Caco-2 (cell line): Measurements from ENCODE around the gene MEGF8. TPM values are rescaled to one million over a fixed set of nuclear protein-coding genes. Genes with fewer than 3 reads are reported as not detected.

Source experiments
- BruUV-seq: library from RNA; stranded (reverse); fragments of 400-500 nt; replicated peaks from 2 replicates; lab custom pipeline; 2021; lab: Mats Ljungman, UMichigan
- CTCF ChIA-PET: fragments of 300-600 bp; sonication (Branson Sonifier 250); formaldehyde crosslinking; loops from one replicate; lab custom pipeline; 2022; ENCODE audit warnings: antibody characterized with exemption; lab: Charles Lee
- POLR2A ChIA-PET: fragments of 300-600 bp; sonication (Branson Sonifier 250); formaldehyde crosslinking; loops from one replicate; lab custom pipeline; 2022; ENCODE audit warnings: antibody characterized with exemption; lab: Charles Lee
- DNase-seq, 2 experiments: peaks; one replicate each; pipeline versions ENCODE4 v3.0.0 to v3.0.0-alpha.2; 2020 to 2022
- H3K27me3 ChIP-seq: replicated peaks from 2 replicates; pipeline ENCODE4 v1.6.0; 2011; ENCODE audit warnings: low read length; ENCODE audit not compliant: control insufficient read depth, insufficient read depth
- H3K36me3 ChIP-seq: 2 replicates; pipeline ENCODE4 v1.5.1; 2011; ENCODE audit warnings: low read length; ENCODE audit not compliant: control insufficient read depth, insufficient read depth
- H3K4me1 ChIP-seq: fragments of 250-450 bp; sonication (Bioruptor Pico); 2 replicates; pipeline ENCODE4 v1.5.1; 2020; ENCODE audit warnings: mild to moderate bottlenecking
- H3K4me3 ChIP-seq: 2 replicates; pipeline ENCODE4 v1.5.1; 2011; ENCODE audit warnings: low read depth, mild to moderate bottlenecking, control low read depth, low read length
- H3K9me3 ChIP-seq: fragments of 250-450 bp; sonication (Bioruptor Pico); 2 replicates; pipeline ENCODE4 v1.5.1; 2020; ENCODE audit warnings: mild to moderate bottlenecking, moderate library complexity
- H3K27ac Mint-ChIP-seq: one replicate; pipeline ENCODE4 v1.8.0; 2022; ENCODE audit warnings: mixed read lengths; ENCODE audit not compliant: unreplicated experiment
- H3K27me3 Mint-ChIP-seq: one replicate; pipeline ENCODE4 v1.8.0; 2022; ENCODE audit warnings: mixed read lengths; ENCODE audit not compliant: insufficient read depth, unreplicated experiment
- H3K36me3 Mint-ChIP-seq: one replicate; pipeline ENCODE4 v1.8.0; 2022; ENCODE audit warnings: mild to moderate bottlenecking, mixed read lengths; ENCODE audit not compliant: insufficient read depth, unreplicated experiment
- H3K4me1 Mint-ChIP-seq: one replicate; pipeline ENCODE4 v1.8.0; 2022; ENCODE audit warnings: low read depth, mixed read lengths; ENCODE audit not compliant: unreplicated experiment
- H3K4me3 Mint-ChIP-seq: one replicate; pipeline ENCODE4 v1.8.0; 2022; ENCODE audit warnings: mild to moderate bottlenecking, moderate library complexity, mixed read lengths; ENCODE audit not compliant: unreplicated experiment
- H3K9me3 Mint-ChIP-seq: one replicate; pipeline ENCODE4 v1.8.0; 2022; ENCODE audit warnings: mixed read lengths; ENCODE audit not compliant: unreplicated experiment
- CTCF ChIP-seq, 2 experiments: fragments of 200-600 bp in 1 of 2; IDR thresholded peaks; 1 replicate in 1 of 2; 2 replicates in 1 of 2; pipeline versions ENCODE4 v1.5.1 to v1.8.0; 2011 to 2022; ENCODE audit warnings: antibody characterized with exemption in 1 of 2, control low read depth in 1 of 2, inconsistent platforms in 1 of 2, low read depth in 1 of 2, low read length in 1 of 2, mild to moderate bottlenecking in 1 of 2, moderate library complexity in 1 of 2; ENCODE audit not compliant: insufficient read depth in 1 of 2, severe bottlenecking in 1 of 2, unreplicated experiment in 1 of 2
- intact Hi-C: fragments of 100-400 bp; cut with micrococcal nuclease; formaldehyde crosslinking; loops from one replicate; pipeline ENCODE4 v1.10.0; 2022; ENCODE audit not compliant: unreplicated experiment
- total RNA-seq: library from RNA; stranded (reverse); gene quantifications from 2 replicates; pipeline ENCODE4 v1.2.3, GENCODE V29; 2022

MEGF8 gene
- total RNA-seq, 1 experiment from 2014 or later: 17.9 TPM

GRCh38 chr19:42288881-42289555, 36.4 kb upstream of the MEGF8 start:
- peak in 1 of 2 experiments; percentile 13 for TF ChIP-seq CTCF (IDR thresholded peaks at IDR 0.05; ENCODE audit: insufficient read depth in 1 of 2, low read depth in 1 of 2, low read length in 1 of 2, severe bottlenecking in 1 of 2, unreplicated experiment in 1 of 2)
- Histone ChIP-seq H3K4me3 (no peak overlapping the region), H3K36me3 (peaks cover 3% of the 10 kb centered on the region; the same call in 1 of the 2 replicates), H3K9me3 (no peaks in the 10 kb centered on the region), H3K27me3 (no peaks in the 10 kb centered on the region), H3K4me1 (peaks cover 18% of the 10 kb centered on the region; the same call in 1 of the 2 replicates)
- BruUV-seq: no TSS peak
- no peak overlapping the region for H3K27ac Mint-ChIP-seq
- peak in 1 of 2 experiments; percentile 37 for DNase-seq
- intact Hi-C loops: no loop called here
- no peaks in the 10 kb centered on the region for H3K9me3 Mint-ChIP-seq
- peaks cover 39% of the 10 kb centered on the region for H3K36me3 Mint-ChIP-seq
- ChIA-PET POLR2A (no interaction called here), CTCF (interaction anchor here (0.9 kb wide), 1 partner anchor 9 kb away, joined by 3 read pairs; no protein-coding TSS in a partner anchor)
- no peaks in the 10 kb centered on the region for H3K27me3 Mint-ChIP-seq
- H3K4me3 Mint-ChIP-seq: no peak overlapping the region
- H3K4me1 Mint-ChIP-seq: peaks cover 22% of the 10 kb centered on the region

- no peak for TF ChIP-seq CTCF (IDR thresholded peaks at IDR 0.05; ENCODE audit: insufficient read depth in 1 of 2, low read depth in 1 of 2, low read length in 1 of 2, severe bottlenecking in 1 of 2, unreplicated experiment in 1 of 2)
- H3K36me3 Mint-ChIP-seq: peaks cover 41% of the 10 kb centered on the region
These were observed 35.8 kb upstream of the MEGF8 start for GRCh38 chr19:42289556-42290041.

GRCh38 chr19:42290136-42290522, 35.3 kb upstream of the MEGF8 start:
- ChIA-PET CTCF (no interaction called here), POLR2A (interaction anchor here (0.7 kb wide), 1 partner anchor 47 kb away, joined by 3 read pairs; no protein-coding TSS in a partner anchor)
- no peaks in the 10 kb centered on the region for H3K9me3 Mint-ChIP-seq

More at GRCh38 chr19:42289556-42290041, 35.8 kb upstream of the MEGF8 start:
- DNase-seq: no peak
- Histone ChIP-seq H3K4me1 (peaks cover 18% of the 10 kb centered on the region; the same call in 1 of the 2 replicates), H3K36me3 (peaks cover 3% of the 10 kb centered on the region), H3K9me3 (no peaks in the 10 kb centered on the region), H3K27me3 (no peaks in the 10 kb centered on the region), H3K4me3 (no peak overlapping the region)
- CTCF ChIA-PET: no interaction called here
- H3K27ac Mint-ChIP-seq: no peak overlapping the region
- no peak overlapping the region for H3K4me3 Mint-ChIP-seq
- POLR2A ChIA-PET: no interaction called here
- peaks cover 21% of the 10 kb centered on the region for H3K4me1 Mint-ChIP-seq
- intact Hi-C loops: no loop called here
- H3K9me3 Mint-ChIP-seq: no peaks in the 10 kb centered on the region
- BruUV-seq: no TSS peak
- H3K27me3 Mint-ChIP-seq: no peaks in the 10 kb centered on the region

More at GRCh38 chr19:42290136-42290522, 35.3 kb upstream of the MEGF8 start:
- Mint-ChIP-seq H3K4me3 (no peak overlapping the region), H3K36me3 (peaks cover 41% of the 10 kb centered on the region), H3K27me3 (no peaks in the 10 kb centered on the region), H3K27ac (no peak overlapping the region), H3K4me1 (peaks cover 15% of the 10 kb centered on the region)
- no TSS peak for BruUV-seq
- Histone ChIP-seq H3K27me3 (no peaks in the 10 kb centered on the region), H3K4me3 (no peak overlapping the region), H3K9me3 (no peaks in the 10 kb centered on the region), H3K4me1 (peaks cover 16% of the 10 kb centered on the region; the same call in 1 of the 2 replicates), H3K36me3 (peaks cover 3% of the 10 kb centered on the region)
- TF ChIP-seq CTCF (IDR thresholded peaks at IDR 0.05; ENCODE audit: insufficient read depth in 1 of 2, low read depth in 1 of 2, low read length in 1 of 2, severe bottlenecking in 1 of 2, unreplicated experiment in 1 of 2): no peak
- intact Hi-C loops: no loop called here
- no peak for DNase-seq
